ENCODE measurements around the gene SLC7A4.
"Not testable (repeated sequence)": the region's sequence is repeated elsewhere in the genome, so short reads cannot be mapped to it uniquely, and the experiment has no call there.

The SLC7A4 gene

DNA sequence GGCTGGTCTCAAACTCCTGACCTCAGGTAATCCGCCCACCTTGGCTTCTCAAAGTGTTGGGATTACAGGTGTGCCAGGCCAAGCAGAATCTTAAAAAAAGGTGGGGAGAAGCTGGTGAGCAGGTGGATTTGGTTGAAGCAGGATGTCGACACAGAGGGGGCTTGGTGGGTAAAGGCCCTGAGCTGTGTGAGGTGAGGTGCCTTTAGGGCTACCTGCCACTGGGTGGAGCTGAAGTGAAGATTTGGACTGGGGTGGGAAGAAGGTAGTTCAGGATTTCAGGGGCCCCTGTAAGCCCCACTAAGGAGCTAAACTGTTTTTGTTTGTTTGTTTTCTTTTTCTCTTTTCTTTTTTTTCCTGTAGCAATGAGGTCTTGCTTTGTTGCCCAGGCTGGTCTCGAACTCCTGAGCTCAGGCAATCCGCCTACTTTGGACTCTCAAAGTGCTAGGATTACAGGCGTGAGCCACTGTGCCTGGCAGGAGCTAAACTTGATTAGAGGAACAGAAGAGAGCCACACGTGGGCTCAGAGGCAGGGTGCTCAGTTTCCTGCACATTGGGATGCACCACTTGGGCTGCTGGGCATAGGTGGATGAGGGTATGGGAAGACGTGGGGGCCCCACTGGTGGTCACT, 11.4 kb downstream of the SLC7A4 start:
- DNase-seq: no peak

DNA sequence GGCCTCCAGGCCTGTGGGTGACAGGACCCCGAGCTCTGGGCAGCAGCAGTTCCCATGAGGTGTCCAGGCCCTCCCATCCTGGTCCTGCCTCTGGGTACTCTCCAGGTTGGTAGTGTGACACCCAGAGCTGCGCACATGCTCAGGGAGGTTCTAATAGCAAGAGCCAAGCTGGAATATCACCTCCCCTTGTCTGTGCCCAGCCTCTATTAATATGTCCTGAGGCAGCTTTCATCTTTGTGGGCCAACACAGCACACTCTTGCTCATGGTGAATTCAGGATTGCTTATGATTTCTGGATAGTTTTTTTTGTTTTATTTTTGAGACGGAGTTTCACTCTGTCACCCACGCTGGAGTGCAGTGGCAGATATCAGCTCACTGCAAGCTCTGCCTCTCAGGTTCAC, 14.0 kb downstream of the SLC7A4 start:
- no peak for DNase-seq

DNA sequence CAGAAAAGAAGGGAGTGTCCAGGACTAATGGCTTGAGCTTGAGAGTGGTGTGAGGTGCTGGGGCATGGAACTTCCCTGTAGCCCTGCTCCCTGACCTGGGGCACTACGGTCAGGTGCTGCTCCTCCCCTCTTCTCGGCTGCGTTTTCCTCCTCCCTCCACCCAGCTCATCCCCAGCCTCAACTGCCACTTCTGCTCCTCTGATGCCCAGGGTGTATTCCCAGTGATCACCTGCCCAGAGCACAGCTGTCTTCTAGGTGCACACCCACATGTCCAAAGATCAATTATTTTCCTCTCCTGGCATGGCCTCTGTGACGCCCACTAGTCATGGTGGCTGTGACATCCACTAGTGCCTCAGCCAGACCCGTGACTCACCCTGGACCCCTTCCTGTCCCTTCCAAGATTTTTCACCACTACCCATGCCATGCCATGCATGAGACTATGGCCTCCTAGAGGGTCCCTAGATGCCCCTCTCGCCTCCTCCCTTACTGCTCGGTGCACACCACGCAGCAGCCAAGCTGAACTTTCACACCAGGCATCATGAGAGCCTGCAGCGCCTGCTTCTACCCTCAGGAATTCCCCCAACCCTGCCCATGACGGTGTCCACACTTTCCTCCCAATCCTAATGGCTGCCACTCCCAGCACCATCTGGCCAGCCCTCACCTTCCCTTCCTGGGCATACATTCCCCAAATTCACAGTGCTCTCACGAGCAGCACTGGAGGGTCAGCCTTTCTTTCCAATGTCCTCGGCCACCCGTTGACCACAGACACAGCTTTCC, 15.5 kb downstream of the SLC7A4 start:
- DNase-seq: no peak

DNA sequence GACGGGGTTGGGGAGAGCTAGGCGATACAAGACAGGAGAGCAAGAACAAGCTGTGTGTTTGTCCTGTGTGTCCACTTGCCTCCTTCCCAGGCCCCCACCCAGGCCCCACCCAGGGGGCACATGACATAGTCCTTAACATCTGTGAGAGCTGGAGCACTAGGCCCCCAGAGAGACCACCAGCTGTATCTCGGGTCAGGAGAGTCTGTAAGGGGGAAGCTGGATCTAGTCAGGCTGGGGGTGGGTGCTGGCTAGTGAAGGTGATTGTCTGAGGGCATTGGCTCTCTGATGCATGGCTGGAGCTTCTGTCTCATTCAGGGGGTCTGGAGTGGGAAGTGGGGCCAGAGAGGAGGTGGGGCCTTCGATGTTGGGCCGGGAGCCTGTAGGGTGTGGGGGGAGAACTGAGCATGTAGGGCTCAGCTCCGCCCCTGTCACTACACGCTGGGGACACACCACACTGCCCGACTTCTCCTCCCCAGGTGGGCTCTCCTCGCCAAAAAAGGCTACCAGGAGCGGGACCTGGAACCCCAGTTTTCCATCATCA, 16.8 kb downstream of the SLC7A4 start:
- no peak for DNase-seq

DNA sequence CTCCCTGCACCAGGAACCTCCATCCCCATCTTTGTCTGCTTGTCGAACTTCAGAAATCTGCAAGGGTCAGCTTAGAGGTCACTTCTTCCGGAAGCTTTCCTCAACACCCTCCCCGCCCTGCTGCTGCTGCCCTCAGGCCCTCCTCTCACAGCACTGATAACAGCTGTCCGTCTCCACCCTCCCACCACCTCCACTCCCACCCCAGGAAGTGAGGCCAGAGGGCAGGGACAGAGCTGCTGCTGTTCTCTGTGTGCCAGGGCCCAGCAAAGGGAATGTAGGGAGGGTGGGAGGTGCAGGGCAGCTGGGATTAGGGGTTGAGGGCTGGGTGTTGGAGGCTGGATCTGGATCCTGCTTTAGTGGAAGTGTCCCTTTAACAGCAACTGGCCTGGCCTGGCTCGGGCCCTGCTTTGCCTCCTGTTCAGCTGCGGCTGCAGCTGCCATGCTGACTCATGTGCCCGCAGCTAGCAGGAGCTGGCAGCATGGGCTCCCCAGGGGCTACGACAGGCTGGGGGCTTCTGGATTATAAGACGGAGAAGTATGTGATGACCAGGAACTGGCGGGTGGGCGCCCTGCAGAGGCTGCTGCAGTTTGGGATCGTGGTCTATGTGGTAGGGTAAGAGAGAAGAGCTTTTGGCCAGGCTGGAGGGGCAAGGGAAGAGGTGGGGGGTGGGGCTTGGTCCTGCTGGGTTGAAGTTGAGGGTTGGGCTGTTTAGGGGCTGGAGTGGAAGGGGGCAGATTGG, 17.5 kb downstream of the SLC7A4 start, which contains the start of gene P2RX6:
P2RX6 (plus strand) TSS at position 440 of the 740 bp plus-strand sequence; CDS start at position 450, 10 bp downstream.
- DNase-seq: peak; percentile 40

DNA sequence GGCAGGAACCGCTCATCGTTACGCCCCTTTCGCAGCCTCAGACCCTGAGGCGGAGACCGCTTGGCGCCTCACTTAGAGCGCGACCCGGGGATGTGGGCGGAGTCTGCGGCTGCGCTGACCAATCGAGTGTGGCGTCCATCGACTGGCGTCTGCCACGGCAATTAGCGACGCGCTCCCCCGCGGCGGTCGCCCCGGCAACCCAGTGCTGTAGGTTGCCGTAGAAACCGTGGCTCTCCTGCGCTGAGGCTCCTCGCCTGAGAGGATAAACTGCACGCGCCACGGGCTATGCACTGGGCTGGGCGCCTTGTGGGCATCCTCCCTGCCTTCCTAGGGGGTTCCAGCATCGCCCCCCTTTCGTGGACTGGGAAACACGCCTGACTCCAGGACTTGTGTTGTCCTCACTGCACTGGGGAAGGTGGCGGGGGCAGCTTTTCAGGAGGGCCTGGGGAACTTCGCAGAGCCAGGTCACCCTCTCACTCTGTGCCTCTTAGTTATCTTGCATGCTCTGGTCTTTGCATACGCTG, 18.1 kb downstream of the SLC7A4 start:
- DNase-seq: peak; percentile 91

DNA sequence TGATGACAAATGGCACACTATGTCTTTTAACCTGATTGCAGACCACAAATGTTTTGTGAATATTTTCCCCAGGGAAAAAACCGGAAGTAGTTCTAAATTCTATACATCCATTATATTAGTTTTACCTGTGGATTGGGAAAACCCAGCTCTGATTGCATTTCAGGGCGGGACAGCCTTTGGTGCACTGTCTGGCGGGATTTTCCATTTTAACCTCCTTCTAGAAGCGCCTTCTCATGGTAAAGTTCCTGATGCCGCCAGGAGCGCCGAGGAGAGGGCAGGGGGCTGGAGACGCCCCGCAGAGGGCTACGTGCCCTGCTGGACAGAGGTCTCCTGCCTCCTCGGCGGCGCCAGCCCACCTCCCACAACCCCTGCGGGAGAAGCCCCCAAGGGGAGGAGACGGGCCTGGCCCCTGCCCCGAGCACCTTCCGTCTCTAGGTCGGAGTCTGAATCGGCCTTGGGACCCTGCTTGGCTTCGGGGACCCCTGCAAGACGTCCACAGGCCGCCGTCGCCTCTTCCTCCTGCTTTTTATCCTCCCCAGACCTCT, 18.6 kb downstream of the SLC7A4 start:
- DNase-seq: no peak

DNA sequence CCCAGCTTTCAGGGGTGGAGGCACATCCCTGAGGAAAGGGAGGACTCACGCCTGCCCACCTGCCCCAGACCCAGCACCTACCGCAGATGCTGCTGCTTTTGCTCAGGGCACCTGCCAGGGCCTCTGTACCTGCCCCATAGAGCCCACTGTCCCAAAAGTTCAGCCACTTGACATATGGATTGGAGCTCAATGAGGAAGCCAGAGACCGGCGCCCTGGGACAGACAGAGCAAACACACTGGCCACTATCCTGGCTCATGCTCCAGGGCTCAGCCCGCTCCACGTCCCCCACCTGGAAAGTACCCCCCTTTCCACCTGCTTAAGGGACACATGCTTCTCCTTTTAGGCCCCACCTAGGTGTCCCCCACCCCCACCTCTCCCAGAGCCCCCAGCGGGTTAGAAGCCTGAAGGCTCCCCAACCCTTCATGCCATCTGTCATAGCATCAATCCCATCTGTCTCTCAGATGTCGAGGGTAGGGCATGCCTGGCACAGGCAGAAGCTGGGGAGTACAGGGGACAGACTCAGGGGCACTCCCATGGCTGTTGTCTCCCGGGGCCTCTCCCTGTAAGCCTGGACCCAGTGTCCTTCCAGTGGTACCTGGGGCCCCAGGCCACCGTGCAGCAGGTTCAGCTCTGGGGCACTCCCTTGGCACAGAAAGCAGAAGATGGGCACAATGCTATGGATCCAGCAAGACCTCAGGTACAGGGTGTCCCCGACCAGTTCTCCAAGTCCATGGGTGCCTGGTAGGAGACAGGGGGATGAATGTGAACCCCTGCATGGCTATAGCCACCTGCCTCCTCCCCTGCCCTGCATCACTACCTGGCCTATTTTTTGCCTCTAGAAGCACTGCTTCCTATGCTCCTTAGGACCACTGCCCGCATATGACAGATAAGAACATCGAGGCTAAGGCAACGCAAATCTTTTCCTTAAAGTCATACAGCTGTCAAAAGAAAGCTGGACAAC, 19.6 kb downstream of the SLC7A4 start:
- no peak for DNase-seq

DNA sequence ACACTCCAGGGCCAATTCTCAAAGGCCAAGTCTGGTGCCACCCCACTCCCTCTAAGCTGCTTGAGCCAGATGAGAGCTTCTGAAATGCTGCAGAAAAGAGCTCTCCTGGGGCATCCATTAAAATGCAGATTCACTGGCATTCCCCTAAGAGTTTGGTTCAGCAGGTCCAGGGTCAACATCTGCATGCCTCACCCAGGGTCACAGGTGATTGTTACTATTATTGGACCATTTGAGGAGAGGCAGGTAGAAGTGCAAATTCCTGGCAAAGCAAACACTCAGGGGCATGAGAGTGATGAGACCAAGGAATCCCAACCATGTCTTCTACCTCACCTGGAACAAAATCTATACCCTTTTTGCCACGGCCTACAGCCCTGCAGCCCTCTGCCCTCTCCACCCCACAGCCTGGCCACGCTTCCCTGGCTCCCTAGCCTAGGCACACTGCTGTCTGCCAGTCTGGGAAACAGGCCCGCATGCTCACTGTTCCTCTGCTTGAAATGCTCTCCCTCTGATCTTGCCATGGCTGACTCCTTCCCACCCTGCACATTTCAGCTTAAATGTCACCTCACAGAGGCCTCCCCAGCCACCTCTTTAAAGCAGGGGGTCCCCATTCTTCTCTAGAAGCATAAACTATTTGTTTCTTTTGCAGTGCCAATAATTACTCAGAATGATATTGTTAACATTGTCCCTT, 21.8 kb downstream of the SLC7A4 start:
- DNase-seq: no peak

DNA sequence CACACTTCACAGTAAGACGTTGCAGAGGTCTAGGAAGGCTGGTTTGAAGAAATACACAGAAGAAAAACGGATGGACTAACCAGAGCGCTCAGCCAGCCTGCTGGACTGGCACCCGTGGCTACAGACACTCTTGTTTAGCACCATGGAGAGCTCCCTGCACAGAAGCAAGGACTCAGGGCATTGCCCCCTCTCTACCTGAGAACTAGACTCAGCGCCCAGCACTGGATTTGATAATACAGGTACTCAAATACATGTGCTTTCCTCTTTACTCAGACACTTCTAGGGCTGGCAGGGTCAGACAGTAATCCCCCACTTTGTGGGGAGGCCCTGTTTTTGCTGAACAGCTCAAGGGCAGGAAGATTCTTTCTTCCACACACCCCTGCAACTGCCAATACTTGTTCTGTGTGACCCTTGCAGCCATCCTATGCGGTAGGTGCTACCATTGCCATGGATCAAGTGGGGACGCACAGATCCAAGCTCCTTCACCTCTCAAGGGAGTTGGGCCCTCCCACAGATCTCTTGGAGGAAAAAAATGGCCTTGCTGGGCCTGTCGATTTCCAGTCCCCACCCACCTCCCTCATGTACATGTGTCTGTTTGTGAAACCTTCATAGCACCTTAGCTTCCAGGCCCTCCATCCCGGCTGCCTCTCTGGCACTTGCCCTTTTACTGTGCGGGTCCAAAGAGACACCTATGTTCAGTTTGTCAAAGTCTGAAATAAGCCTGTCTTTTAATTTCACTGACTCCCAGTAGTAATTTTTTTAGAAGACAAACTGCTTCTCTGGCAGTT, 22.5 kb downstream of the SLC7A4 start:
- DNase-seq: peak; percentile 44

DNA sequence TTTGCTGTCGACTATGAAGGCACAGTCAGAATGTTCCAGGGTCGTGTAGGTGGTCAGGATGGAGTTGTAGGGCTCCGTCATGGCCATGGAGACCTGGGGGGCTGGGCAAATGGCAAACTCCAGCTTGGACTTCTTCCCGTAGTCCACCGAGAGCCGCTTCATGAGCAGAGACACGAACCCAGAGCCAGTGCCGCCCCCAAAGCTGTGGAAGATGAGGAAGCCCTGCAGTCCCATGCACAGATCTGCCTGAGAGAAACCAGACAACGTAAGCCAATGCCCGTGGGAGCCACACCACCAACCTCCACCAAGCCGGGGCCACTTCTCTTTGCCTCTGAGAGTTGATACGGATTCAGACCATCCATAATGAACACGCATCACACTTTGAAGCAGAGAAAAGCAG, 23.2 kb downstream of the SLC7A4 start:
- not testable (repeated sequence) for DNase-seq

DNA sequence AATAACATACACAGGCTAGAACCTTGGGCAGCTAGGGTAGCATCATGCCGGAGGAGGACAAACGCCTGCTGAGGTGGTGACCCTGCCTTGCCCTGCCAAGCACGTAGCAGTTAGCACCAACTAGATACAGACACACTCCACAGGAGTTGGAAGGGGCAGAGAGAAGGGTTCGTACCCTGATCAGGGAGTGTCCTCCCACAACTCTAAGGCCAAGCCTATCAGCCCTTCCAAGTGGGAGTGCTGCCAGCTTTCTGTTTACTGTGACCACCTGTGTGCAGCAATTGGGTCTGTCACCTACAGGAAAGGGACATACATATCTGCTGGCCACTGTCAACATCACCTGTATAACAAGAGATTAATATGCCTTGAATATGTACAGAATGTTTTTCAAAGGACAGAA, 28.6 kb downstream of the SLC7A4 start:
- no peak for DNase-seq

DNA sequence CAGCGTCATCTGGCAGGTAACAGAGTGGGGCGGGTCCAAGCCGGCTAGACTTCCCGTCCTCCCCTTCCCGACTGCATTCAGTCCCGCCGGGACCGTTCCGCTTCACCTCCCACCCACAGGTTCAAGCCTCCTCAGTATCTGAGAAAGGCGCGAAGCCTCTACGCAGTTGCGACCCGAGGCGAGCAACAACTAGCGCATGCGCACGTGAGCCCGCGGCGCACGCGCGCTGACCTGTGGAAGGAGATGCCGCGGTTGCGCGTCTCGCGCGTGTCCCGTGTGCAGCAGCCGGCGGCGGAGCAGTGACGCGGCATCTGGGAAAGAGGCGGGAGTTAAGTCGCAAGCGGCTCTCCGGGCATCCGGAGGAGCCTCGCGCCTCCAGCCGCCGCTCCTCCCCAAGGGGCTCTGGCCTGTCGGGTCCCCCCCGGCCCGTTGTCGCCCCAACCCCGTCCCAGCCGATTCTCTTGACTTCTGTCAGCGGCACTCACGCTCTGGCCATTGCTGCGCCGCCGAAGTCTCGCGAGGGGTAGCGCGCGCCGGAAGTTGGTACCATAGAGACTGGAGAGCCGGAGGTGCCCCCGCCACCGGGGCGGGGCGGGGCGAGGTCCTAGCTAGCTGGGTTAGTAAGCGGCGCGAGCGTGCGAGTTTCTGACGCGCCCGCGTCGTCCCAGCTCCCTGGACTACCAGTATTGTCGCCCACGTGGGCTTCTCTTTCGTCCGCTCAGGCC, 30.6 kb downstream of the SLC7A4 start, which contains the start of gene THAP7:
THAP7 (minus strand) TSS at position 518 of the 725 bp plus-strand sequence; CDS start at position 311, 207 bp downstream.
- peak; percentile 94 for DNase-seq

DNA sequence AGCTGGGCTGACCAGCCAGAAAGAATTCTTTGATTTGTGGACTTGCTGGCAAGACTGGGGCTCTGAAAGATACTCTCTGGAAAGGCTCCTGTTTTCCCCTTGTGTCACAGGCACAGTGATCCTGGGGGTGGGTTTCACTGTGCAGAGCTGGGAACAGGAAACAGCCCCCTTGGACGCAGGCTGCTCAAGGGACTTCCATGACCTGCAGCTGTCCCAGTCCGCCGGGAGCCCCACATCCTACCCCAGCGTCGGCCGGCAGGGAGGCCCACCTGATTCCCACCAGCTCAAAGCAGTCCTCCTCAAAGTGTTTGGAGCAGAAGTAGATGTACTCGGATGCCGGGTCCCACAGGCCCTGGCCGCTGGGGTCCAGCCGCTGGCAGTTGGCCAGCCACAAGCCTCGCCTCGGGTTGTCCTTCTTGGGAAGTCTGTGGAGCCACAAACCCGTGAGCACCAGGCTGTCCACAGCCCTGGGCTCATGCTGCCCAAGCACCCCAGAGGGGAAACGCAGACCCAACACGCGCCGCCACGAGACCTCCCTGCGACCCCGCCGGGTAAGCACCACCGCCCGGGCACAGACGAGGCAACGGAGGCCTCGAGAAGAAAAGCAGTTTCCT, 31.3 kb downstream of the SLC7A4 start:
- no peak for DNase-seq

DNA sequence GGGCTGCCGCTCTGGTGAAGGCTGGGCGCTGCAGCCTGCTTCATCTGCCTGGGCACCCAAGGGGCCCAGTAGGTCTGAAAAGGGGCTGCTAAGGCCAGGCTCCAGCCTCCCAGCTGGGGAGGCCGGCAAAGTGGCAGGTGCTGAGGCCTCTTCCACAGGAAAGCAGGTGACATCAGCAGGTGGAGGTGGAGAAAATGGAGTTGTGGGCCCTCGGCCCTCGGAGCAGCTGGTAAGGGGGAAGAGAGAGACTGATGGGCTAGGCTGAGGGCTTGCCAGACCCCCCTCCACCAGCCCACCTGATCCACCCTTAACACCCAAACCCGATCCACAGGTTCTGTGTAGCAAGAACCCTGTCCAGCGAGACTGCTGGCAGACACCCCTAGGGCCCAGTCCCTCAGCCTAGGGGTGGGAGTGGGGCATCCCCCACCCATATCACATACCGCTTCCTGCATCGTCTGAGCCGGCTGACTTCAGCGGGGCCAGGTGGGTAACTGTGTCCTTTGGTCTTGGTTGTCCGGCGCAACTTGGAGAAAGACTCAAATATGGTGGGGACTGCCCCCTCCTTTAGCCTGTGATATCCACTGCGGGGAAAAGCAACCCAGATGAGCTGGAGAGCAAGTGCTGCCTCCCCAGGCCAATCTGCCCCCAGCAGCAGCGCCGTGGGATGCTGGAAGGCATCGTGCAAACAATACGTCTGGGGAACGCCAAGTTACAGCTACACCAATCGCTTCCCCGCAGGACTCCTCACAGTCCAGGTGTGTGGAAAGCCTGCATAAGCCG, 32.0 kb downstream of the SLC7A4 start:
- DNase-seq: no peak

DNA sequence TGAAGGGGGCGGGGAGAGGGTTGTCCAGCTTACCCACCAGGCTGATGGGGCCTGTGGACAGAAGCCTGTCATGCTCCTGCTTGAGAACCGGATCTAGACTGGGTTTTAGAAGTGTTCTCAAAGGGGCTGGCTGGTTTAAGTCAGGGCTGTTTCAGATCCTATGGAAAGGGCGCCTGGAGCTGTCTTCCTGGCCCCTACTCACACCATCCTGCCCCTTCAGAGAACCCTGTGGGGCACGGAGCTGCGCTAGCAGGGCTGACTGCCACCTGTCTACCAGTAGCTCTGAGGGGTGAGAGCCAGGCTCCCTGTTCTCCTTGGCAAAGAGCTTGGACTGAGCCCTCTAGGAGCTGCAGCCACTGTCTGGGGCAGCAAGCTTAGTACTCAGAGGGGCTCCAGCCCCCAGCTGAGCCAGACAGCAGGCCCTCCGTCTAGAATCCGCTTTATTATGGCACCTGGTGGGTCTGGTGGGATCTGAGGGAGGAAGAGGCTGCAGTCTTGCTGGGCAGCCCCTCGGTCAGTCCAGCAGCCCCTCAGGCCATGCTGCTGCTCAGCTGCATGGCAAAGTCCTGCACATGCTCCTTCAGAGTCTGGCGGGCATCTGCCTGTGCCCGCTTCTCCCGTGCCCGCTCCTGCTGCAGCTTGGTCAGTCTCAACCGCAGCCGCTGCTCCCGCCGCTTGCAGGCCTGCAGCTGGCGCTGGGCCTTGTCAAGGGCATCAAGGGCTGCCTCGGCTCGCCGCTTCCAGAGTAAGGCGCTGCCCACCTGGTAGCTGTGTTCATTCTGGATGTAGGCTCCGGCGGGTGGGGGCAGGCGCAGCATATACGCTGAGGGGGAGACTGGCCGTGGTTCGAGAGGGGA, 32.8 kb downstream of the SLC7A4 start:
- no peak for DNase-seq

Measured in fibroblast of skin of abdomen (primary cell).